ENCODE data around the gene MAB21L4. TPM values are rescaled to one million over a fixed set of nuclear protein-coding genes. Genes with fewer than 3 reads are reported as not detected.

Gene MAB21L4
- total and polyA plus RNA-seq, 10 donors: 0.04 to 0.70 (median 0.23) TPM; not detected in 6

- Histone ChIP-seq H3K4me3 (no peak overlapping the region), H3K27ac (no peak overlapping the region), H3K4me1 (peaks cover 0 to 14% (median 7%) of the 10 kb centered on the region in 6 donors), H3K9me3 (no peaks in the 10 kb centered on the region), H3K36me3 (no peaks in the 10 kb centered on the region), H3K27me3 (replicated peaks in 1 of 7) (no peaks in the 10 kb centered on the region)
- TF ChIP-seq, protein P1, sequence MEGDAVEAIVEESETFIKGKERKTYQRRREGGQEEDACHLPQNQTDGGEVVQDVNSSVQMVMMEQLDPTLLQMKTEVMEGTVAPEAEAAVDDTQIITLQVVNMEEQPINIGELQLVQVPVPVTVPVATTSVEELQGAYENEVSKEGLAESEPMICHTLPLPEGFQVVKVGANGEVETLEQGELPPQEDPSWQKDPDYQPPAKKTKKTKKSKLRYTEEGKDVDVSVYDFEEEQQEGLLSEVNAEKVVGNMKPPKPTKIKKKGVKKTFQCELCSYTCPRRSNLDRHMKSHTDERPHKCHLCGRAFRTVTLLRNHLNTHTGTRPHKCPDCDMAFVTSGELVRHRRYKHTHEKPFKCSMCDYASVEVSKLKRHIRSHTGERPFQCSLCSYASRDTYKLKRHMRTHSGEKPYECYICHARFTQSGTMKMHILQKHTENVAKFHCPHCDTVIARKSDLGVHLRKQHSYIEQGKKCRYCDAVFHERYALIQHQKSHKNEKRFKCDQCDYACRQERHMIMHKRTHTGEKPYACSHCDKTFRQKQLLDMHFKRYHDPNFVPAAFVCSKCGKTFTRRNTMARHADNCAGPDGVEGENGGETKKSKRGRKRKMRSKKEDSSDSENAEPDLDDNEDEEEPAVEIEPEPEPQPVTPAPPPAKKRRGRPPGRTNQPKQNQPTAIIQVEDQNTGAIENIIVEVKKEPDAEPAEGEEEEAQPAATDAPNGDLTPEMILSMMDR (IDR thresholded peaks at IDR 0.05 in 8 of 11, conservative IDR thresholded peaks at IDR 0.05 in 3 of 11): no peak
- TF ChIP-seq POLR2A (IDR thresholded peaks at IDR 0.05): no peak
- TF ChIP-seq POLR2AphosphoS5 (IDR thresholded peaks at IDR 0.05): no peak
- no peak for DNase-seq
- 83 to 91% (median 88%) methylated on average over 7 to 9 of the region's 9 CpGs for WGBS, 5 donors
- intact Hi-C loops (cut with DNase I; ENCODE audit: low total_unique reads): no loop called here
These were observed 3.6 kb downstream of the MAB21L4 start for GRCh38 chr2:240892356-240892755.

GRCh38 chr2:240891492-240892340, 4.2 kb downstream of the MAB21L4 start:
- intact Hi-C loops (cut with DNase I; ENCODE audit: low total_unique reads): no loop called here
- Histone ChIP-seq H3K27me3 (replicated peaks in 1 of 7) (no peaks in the 10 kb centered on the region), H3K27ac (no peak overlapping the region), H3K9me3 (no peaks in the 10 kb centered on the region), H3K36me3 (no peaks in the 10 kb centered on the region), H3K4me1 (peaks cover 0 to 8% (median 1%) of the 10 kb centered on the region in 6 donors), H3K4me3 (no peak overlapping the region)
- TF ChIP-seq POLR2A (IDR thresholded peaks at IDR 0.05): no peak
- TF ChIP-seq, protein P1 (IDR thresholded peaks at IDR 0.05 in 8 of 11, conservative IDR thresholded peaks at IDR 0.05 in 3 of 11): no peak
- TF ChIP-seq POLR2AphosphoS5 (IDR thresholded peaks at IDR 0.05): no peak
- no peak for DNase-seq
- WGBS, 5 donors: 80 to 90% (median 86%) methylated on average over 13 to 20 of the region's 20 CpGs

DNA sequence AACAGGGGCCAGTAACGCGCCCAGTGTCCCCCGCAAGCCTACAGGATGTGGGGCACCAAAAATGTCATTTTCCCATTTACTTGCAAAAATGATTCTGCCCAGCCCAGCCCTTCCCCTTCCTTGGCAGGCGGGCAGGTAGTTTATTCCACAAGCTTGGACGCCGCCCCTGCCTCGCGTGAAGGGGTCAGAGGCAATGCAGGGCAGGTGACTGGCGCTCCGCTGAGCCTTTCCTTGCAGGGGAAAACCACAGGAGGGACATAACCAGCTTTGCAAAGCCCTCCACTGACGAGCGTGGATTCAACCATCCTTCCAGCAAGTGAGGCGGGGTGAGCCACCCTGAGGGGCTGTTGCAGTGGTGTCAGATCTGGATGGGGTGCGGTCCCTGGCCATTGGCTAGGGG, 5.3 kb downstream of the MAB21L4 start:
- no peak overlapping the region for H3K4me3 ChIP-seq
- DNase-seq: no peak
- 77 to 91% (median 86%) methylated on average over 12 to 14 of the region's 14 CpGs for whole genome bisulfite sequencing, 5 donors
- no peaks in the 10 kb centered on the region for H3K9me3 ChIP-seq
- H3K36me3 ChIP-seq: no peaks in the 10 kb centered on the region
- TF ChIP-seq, protein P1 (IDR thresholded peaks at IDR 0.05 in 8 of 11, conservative IDR thresholded peaks at IDR 0.05 in 3 of 11): no peak
- no peak for TF ChIP-seq POLR2A (IDR thresholded peaks at IDR 0.05)
- TF ChIP-seq POLR2AphosphoS5 (IDR thresholded peaks at IDR 0.05): no peak
- H3K4me1 ChIP-seq: peaks cover 0 to 7% (median 0%) of the 10 kb centered on the region in 6 donors
- no peak overlapping the region for H3K27ac ChIP-seq
- H3K27me3 ChIP-seq (replicated peaks in 1 of 7): no peaks in the 10 kb centered on the region
- intact Hi-C loops (cut with DNase I; ENCODE audit: low total_unique reads): no loop called here
